ENCODE measurements around the gene NMBR.

NMBR gene

DNA sequence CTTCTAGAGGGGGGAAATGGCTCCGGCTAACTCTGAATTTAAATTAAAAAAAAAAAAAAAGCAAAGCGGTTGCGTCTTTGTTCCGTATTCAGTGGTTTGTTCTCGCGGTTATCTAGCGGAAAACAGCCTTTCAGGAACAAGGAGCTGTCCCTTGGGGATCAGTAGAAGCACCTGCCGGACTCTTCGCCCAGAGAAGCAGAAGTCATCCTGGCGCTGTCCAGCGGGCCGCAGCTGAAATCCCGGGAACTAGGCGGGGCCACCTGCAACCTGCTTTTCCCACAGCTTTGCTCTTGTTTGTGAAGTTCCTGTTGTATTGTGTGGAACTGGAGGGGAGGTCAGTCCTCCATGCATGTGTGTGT is 58.1 kb downstream of the NMBR start:
- H3K9me3 ChIP-seq (ENCODE audit: severe bottlenecking) = no peaks in the 10 kb centered on the region
- no peak for TF ChIP-seq CTCF (IDR thresholded peaks at IDR 0.05; ENCODE audit: low read depth, low read length)
- DNase-seq = no peak
- H3K27ac ChIP-seq = no peak overlapping the region
- H3K27me3 ChIP-seq (ENCODE audit: insufficient read depth, low read depth, severe bottlenecking) = peaks cover 9% of the 10 kb centered on the region
- no peak overlapping the region for H3K4me3 ChIP-seq (ENCODE audit: low read depth, low read length)
- no peaks in the 10 kb centered on the region for H3K36me3 ChIP-seq

GRCh38 chr6:142087950-142088857 is 58.7 kb downstream of the NMBR start:
- TF ChIP-seq CTCF (IDR thresholded peaks at IDR 0.05; ENCODE audit: low read depth, low read length) = no peak
- no peak for DNase-seq
- no peaks in the 10 kb centered on the region for H3K9me3 ChIP-seq (ENCODE audit: severe bottlenecking)
- H3K36me3 ChIP-seq = no peaks in the 10 kb centered on the region
- H3K4me3 ChIP-seq (ENCODE audit: low read depth, low read length) = no peak overlapping the region
- peaks cover 9% of the 10 kb centered on the region for H3K27me3 ChIP-seq (ENCODE audit: insufficient read depth, low read depth, severe bottlenecking)
- no peak overlapping the region for H3K27ac ChIP-seq

DNA sequence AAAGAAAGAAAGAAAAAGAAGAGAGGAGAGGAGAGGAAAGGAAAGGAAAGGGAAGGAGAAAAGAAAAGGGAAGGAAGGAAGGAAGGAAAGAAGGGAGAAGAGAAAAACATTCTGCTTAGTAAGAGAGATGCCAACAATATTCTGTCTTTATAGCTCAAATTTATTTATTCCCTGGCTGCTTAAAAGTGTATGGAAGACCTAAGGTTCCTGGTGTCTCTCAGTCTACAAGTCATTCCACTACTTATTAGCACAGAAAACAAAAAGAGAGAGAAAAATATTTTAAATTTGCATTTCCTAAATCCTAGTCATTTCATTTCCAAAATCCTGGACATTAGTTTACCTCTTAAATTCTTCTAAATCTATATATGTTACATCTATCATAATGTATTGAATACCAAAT is 67.8 kb downstream of the NMBR start:
- Histone ChIP-seq H3K9me3 (ENCODE audit: severe bottlenecking) (no peaks in the 10 kb centered on the region), H3K27me3 (ENCODE audit: insufficient read depth, low read depth, severe bottlenecking) (peaks cover 3% of the 10 kb centered on the region), H3K27ac (no peak overlapping the region), H3K4me3 (ENCODE audit: low read depth, low read length) (no peak overlapping the region), H3K36me3 (no peaks in the 10 kb centered on the region)
- no peak for TF ChIP-seq CTCF (IDR thresholded peaks at IDR 0.05; ENCODE audit: low read depth, low read length)
- no peak for DNase-seq

- H3K4me3 ChIP-seq (ENCODE audit: low read depth, low read length) = no peak overlapping the region
- H3K9me3 ChIP-seq (ENCODE audit: severe bottlenecking) = no peaks in the 10 kb centered on the region
- TF ChIP-seq CTCF (IDR thresholded peaks at IDR 0.05; ENCODE audit: low read depth, low read length) = no peak
- no peaks in the 10 kb centered on the region for H3K27me3 ChIP-seq (ENCODE audit: insufficient read depth, low read depth, severe bottlenecking)
- H3K36me3 ChIP-seq = no peaks in the 10 kb centered on the region
- DNase-seq = no peak
- no peak overlapping the region for H3K27ac ChIP-seq
Measured at GRCh38 chr6:142075516-142076101, 71.3 kb downstream of the NMBR start.

GRCh38 chr6:142074516-142074915 is 72.4 kb downstream of the NMBR start:
- DNase-seq = no peak
- H3K4me3 ChIP-seq (ENCODE audit: low read depth, low read length) = no peak overlapping the region
- H3K27ac ChIP-seq = no peak overlapping the region
- no peaks in the 10 kb centered on the region for H3K9me3 ChIP-seq (ENCODE audit: severe bottlenecking)
- TF ChIP-seq CTCF (IDR thresholded peaks at IDR 0.05; ENCODE audit: low read depth, low read length) = no peak
- no peaks in the 10 kb centered on the region for H3K36me3 ChIP-seq
- H3K27me3 ChIP-seq (ENCODE audit: insufficient read depth, low read depth, severe bottlenecking) = no peaks in the 10 kb centered on the region

Measured in WERI-Rb-1 (cell line).